ENCODE measurements around the gene CHD9.

Gene CHD9

DNA sequence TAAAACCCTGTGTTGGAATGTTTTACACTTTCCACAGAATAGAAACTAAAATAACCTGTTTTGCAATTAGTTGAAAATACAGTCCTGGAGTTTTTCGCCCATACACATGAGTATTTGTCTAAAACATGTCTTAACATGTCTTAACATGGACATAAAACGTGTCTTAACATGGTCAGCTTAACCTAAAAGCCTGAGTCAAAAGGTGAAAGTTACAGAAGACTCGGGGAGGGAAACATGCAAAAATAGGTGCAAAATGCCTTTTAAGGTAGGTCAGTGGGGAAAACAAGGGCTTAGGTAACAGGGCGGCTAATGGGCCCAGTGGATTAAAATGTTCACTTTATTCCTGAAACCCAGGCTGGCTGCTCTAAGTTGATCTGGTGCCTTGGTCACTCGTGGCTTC, 323.3 kb downstream of the CHD9 start:
- DNase-seq (ENCODE audit: low read depth, low spot score) = no peak
- H3K4me3 ChIP-seq (ENCODE audit: low read length) = no peak overlapping the region
